Skin epidermis (tissue), 12 donors: ENCODE measurements around the gene KRT5.

Experiments
- H3K27ac ChIP-seq, 21 experiments: fragments of 200-600 bp; sonication (generic) in 11 of 21; one replicate each; pipeline ENCODE4 v1.5.0; 2020; ENCODE audit warnings: mild to moderate bottlenecking in 3 of 21, inconsistent platforms in 2 of 21, moderate library complexity in 2 of 21
- H3K4me3 ChIP-seq, 7 experiments: fragments of 200-600 bp; sonication (generic) in 2 of 7; one replicate each; pipeline ENCODE4 v1.5.0; 2020; ENCODE audit warnings: inconsistent platforms in 2 of 7, mild to moderate bottlenecking in 2 of 7, moderate library complexity in 1 of 7

Gene KRT5

DNA sequence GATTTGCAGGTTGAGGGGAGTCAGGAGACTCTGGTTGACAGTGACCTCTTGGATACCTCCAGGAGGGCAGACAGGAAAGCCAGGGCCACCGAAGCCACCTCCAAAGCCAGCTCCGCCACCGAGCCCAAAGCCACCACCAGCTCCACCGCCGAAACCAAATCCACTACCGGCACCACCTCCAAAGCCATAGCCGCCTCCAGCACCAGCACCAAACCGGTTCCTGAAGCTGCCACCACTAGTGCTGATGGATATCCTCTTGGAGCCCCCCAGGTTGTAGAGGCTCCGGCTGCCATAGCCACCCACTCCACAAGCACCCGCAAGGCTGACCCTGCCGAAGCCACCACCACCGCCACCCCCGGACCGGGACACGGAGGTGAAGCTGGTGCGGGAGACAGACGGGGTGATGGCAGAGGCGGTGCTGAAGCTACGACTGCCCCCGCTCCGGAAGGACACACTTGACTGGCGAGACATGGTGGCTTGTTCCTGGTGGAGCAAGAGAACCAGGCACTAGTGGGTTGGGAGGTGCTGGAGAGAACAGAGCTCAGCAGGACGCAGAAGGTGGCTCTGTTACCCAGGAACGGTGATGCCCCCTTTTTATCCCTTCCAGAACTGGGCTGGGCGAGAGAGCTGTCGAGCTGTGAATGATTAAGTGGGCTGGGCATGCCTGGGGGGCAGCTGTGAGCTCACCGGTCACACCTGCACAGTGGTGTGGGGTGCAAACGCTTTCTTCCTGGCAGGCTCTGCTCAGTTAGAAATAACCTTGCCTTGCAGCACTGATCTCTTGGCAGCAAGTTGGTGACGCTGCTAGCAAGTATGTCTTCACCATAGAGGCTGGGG, at the start of gene KRT5:
Gene KRT5, minus strand, starts transcription at position 569 of the 837 bp plus-strand sequence. Its CDS starts 98 bp downstream, at position 471.
- Histone ChIP-seq H3K27ac (peak within 1 kb of the TSS in 20 of 21 experiments; percentile 60 to 92 (median 78)), H3K4me3 (peak within 1 kb of the TSS; percentile 29 to 49 (median 36))

GRCh38 chr12:52568111-52568510, 47.9 kb upstream of the KRT5 start:
- H3K27ac ChIP-seq: no peak overlapping the region
- H3K4me3 ChIP-seq: no peak overlapping the region

DNA sequence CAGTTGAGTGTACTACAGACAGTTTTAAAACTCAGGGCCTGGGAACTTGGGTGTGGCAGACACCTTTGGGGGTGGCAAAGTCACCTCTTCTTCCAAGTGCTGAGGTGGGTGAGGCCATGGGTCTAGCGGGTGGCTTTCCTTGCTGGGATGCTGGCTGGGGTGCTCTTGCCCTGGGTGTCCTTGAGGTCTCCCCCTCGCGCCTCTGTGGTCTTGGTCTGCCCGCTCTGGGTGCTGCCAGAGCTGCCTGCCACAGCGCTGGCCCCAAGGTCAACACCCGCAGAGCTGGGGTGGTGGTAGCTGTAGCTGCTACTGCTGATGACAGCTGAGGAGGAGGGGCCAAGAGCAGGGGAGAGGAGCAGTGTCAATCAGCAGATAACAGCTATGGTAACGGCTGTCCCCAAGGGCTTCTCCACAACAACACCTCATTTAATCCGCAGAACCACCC, 46.7 kb upstream of the KRT5 start:
- H3K27ac ChIP-seq: no peak overlapping the region
- no peak overlapping the region for H3K4me3 ChIP-seq

- no peak overlapping the region for H3K4me3 ChIP-seq
- H3K27ac ChIP-seq: no peak overlapping the region
Observed at GRCh38 chr12:52564582-52564981, 44.4 kb upstream of the KRT5 start.

DNA sequence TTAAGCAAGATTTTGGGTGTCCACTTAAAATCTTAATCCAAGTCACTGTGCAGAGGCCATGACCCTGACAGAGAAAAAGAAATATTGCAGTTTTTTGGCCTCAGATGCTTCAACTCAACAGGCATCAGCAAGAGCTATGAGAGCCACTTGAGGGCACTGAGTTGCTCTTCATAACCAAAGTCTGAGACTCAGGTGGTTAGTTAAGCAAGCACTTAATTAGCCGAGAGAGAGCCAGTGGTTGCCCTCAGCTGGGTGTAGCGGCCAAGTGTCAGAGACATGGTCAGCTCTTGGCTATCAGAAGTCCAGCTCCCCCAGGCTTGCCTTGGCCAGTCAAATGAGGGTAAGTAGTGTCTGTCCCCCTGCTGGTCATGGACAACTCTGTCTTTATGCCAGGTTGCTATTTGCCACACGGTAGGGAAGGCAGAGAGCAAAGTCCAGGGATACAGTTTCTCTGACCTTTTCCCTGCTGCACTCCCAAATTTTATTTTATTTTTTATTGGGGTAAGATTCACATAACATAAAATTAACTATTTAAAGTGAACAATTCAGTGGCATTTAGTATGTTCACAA, 41.8 kb upstream of the KRT5 start:
- Histone ChIP-seq H3K27ac (no peak overlapping the region), H3K4me3 (no peak overlapping the region)

DNA sequence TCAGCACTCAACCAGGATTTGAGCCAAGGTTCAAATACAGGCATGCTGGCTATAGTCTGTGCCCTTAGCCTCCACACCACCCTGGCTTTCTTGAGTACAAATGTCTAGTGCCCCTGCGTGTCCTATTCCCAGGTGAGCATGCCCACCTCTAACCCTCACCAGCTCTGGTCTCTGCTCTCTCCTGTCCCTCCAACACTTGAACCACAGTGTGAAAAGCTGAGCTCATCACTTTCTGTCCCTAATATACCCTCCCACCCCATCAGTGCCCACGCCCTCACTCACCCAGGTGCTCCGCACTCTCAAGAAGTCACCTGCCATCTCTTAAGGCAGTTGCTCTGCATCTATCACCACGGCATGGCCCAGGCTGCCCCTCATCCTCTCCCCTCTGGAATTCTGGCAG, 39.8 kb upstream of the KRT5 start:
- Histone ChIP-seq H3K4me3 (no peak overlapping the region), H3K27ac (no peak overlapping the region)

GRCh38 chr12:52558781-52559445, 38.7 kb upstream of the KRT5 start:
- no peak overlapping the region for H3K4me3 ChIP-seq
- H3K27ac ChIP-seq: no peak overlapping the region

DNA sequence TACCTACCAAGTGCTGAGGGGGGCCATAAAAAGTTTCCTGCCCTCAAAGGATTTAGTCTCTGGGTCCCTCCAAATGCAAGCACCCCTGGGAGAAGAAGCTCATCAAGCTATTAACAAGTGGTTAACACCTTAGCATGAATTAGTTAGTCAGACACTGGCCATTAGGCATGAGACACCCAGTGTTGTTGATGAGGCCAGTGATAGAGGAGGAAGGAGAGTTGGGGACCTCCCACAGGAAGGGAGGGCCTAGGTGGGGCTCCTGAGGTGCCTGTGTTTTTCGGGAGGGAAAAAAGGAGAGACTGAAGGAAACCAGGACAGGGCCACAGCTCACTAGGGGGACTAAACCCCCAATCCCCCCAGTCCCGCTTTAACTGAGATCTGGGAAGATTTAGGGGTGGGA, 37.3 kb upstream of the KRT5 start:
- Histone ChIP-seq H3K27ac (no peak overlapping the region), H3K4me3 (no peak overlapping the region)

DNA sequence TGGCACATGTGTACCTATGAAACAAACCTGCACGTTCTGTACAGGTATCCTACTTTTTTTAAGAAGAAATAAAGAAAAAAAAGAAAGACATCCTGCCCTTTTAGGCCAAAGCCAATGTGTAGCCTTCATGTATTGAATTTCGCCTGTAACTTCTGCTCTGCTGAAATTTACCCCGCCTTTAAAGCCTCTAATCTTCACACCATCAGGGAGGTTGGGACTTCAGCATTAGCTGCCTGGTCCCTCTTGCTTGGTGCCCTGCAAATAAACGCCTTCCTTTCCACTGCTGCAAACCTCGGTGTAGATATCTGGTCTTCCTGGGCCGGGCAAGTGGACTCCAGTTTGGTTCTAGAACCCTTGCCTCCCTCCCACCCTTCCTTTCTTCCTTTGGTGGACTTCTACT, 35.4 kb upstream of the KRT5 start:
- Histone ChIP-seq H3K4me3 (no peak overlapping the region), H3K27ac (no peak overlapping the region)

GRCh38 chr12:52552681-52553195, 32.5 kb upstream of the KRT5 start, which contains the start of gene KRT71:
KRT71 (minus strand) TSS chr12:52553145; CDS start chr12:52553077, 68 bp downstream.
- H3K27ac ChIP-seq: no peak within 1 kb of the TSS
- no peak within 1 kb of the TSS for H3K4me3 ChIP-seq

GRCh38 chr12:52552055-52552454, 31.9 kb upstream of the KRT5 start:
- H3K4me3 ChIP-seq: no peak overlapping the region
- H3K27ac ChIP-seq: no peak overlapping the region

DNA sequence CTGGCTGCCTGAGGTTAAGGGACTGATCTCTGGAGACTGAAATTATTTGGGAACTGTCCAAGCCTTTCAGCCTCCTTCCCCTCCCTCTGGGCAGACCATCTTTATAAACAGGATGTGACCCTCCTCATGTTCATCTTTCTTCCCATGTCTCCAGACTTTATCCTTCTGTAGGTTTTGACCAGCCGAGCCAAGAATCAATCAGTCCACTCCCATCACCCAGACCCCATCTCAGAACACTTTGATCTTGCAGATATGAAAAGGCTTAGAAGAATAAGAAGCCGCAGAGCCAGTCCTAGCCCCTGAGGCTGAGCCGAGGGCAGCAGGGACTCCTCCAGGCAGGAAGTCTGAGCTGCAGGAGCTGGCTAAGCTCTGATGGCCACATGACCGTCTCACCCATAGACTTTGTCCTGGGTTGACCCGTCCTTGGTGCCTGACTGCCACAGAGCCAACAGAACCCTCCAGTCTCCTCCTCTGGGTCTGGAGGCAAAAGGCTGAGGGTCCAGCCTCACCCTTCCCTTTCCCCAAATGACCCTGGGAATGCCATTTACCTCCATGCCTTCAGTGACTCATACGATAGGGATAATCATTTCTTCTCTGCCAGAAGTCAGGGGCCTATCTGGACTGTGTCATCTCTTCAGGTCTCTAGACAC, 31.1 kb upstream of the KRT5 start:
- no peak overlapping the region for H3K4me3 ChIP-seq
- no peak overlapping the region for H3K27ac ChIP-seq

- Histone ChIP-seq H3K4me3 (no peak overlapping the region), H3K27ac (no peak overlapping the region)
Observed at GRCh38 chr12:52546126-52546525, 25.9 kb upstream of the KRT5 start.

DNA sequence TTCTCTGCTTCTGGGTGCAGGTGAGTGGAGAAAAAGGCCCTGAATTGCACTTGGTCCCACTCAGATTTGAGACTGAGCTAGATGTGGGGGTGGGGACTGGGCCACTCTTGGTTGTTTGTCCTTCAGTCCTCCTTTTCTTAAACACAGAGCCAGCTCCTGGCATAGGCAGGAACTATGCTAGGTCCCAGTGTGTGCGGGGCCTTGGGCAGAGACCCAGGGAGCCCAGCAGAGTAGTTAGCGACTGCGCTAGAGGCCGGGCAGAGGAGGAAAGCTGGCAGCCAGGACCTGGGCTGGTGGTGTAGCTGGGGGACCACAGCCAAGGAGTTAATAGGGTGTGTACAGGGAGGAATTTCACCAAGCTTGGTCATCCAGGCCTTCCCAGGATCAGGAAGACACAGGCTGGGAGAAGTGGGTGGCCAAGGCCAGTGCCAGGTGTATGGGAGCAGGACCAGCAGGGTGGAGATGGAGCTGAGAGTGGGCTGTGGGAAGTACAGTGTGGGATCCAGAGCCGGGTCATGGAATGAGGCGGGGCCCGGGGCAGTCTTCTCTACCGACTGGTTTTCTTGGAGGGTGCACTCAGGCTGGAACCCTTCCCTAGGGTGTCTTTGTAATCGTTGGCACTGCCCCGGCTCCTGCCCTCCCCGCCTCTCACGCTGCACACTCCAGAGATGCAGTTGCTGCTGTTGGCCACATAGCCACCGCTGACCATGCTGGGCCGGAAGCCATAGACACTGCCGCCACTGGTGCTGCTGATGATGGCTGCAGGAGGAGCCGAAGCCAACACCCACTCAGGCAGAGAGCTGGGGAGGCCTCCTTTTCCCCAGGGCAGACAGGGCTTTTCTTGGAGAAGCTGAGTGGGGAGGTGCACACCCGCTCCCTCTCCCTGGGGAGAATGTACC, 24.0 kb upstream of the KRT5 start:
- H3K4me3 ChIP-seq: no peak overlapping the region
- H3K27ac ChIP-seq: peak overlapping the region in 7 of 21 experiments; percentile 3 to 64 (median 39)

GRCh38 chr12:52542785-52543318, 22.7 kb upstream of the KRT5 start:
- H3K27ac ChIP-seq: no peak overlapping the region

GRCh38 chr12:52542157-52542556, 22.0 kb upstream of the KRT5 start:
- H3K27ac ChIP-seq: peak overlapping the region in 1 of 21 experiments; percentile 17
- no peak overlapping the region for H3K4me3 ChIP-seq

More at GRCh38 chr12:52542785-52543318, 22.7 kb upstream of the KRT5 start:
- no peak overlapping the region for H3K4me3 ChIP-seq

GRCh38 chr12:52541709-52542108, 21.5 kb upstream of the KRT5 start:
- H3K27ac ChIP-seq: no peak overlapping the region

GRCh38 chr12:52540531-52540930, 20.3 kb upstream of the KRT5 start:
- peak overlapping the region in 1 of 21 experiments; percentile 76 for H3K27ac ChIP-seq
- H3K4me3 ChIP-seq: no peak overlapping the region

More at GRCh38 chr12:52541709-52542108, 21.5 kb upstream of the KRT5 start:
- no peak overlapping the region for H3K4me3 ChIP-seq

- H3K27ac ChIP-seq: peak overlapping the region in 12 of 21 experiments; percentile 18 to 76 (median 42)
- H3K4me3 ChIP-seq: no peak overlapping the region
Observed at GRCh38 chr12:52539821-52540173, 19.6 kb upstream of the KRT5 start.
